Lung (tissue), 12 donors: ENCODE measurements around the gene APOBEC3A. TPM values are rescaled to one million over a fixed set of nuclear protein-coding genes. Genes with fewer than 3 reads are reported as not detected.

Source experiments
- ATAC-seq: fragments of 200-7000 bp; cut with Tn5 transposase; one replicate; pipeline ENCODE4 v1.9.1; 2020; ENCODE audit warnings: moderate number of reproducible peaks; ENCODE audit not compliant: insufficient read depth, low FRiP score
- DNase-seq, 3 donors: peaks; one replicate each; pipeline ENCODE4 v3.0.0-alpha.2; 2013 to 2017
- H3K27ac ChIP-seq, 2 donors: one replicate each; pipeline ENCODE4 v1.5.1; 2013; ENCODE audit warnings: mild to moderate bottlenecking in 2 of 2, moderate library complexity in 2 of 2, control low read depth in 1 of 2, inconsistent platforms in 1 of 2, low read depth in 1 of 2, low read length in 1 of 2
- H3K27me3 ChIP-seq, 3 donors: one replicate each; pipeline ENCODE4 v1.5.1; 2013; ENCODE audit warnings: low read length in 2 of 3; ENCODE audit not compliant: control insufficient read depth in 3 of 3, insufficient read depth in 3 of 3
- H3K36me3 ChIP-seq, 4 donors: one replicate each; pipeline ENCODE4 v1.5.1; 2013; ENCODE audit warnings: low read length in 4 of 4, mild to moderate bottlenecking in 1 of 4, moderate library complexity in 1 of 4; ENCODE audit not compliant: control insufficient read depth in 4 of 4, insufficient read depth in 4 of 4
- H3K4me1 ChIP-seq, 5 donors: one replicate each; pipeline ENCODE4 v1.5.1; 2013; ENCODE audit warnings: low read length in 5 of 5, mild to moderate bottlenecking in 2 of 5, moderate library complexity in 1 of 5; ENCODE audit not compliant: control insufficient read depth in 5 of 5, insufficient read depth in 5 of 5
- H3K4me3 ChIP-seq: one replicate; pipeline ENCODE4 v1.5.1; 2013; ENCODE audit warnings: mild to moderate bottlenecking, control low read depth, moderate library complexity
- H3K9ac ChIP-seq, 2 donors: one replicate each; pipeline ENCODE4 v1.5.1; 2013; ENCODE audit warnings: low read length in 2 of 2, control low read depth in 1 of 2; ENCODE audit not compliant: insufficient read depth in 1 of 2
- H3K9me3 ChIP-seq, 4 donors: one replicate each; pipeline ENCODE4 v1.5.1; 2013; ENCODE audit warnings: low read length in 3 of 4, mild to moderate bottlenecking in 1 of 4, moderate library complexity in 1 of 4; ENCODE audit not compliant: control insufficient read depth in 4 of 4, insufficient read depth in 3 of 4
- CTCF ChIP-seq: IDR thresholded peaks from 2 replicates; pipeline ENCODE4 v1.5.1; 2012; ENCODE audit warnings: mild to moderate bottlenecking; ENCODE audit errors: control extremely low read depth, extremely low read depth
- WGBS, 2 donors: extraction: QIAGEN DNeasy Blood & Tissue Kit; methylation state at CpG; one replicate each; pipeline ENCODE4 v1.1.7; 2013; 5-methylcytosine and 5-hydroxymethylcytosine counted together
- polyA plus RNA-seq, 2 donors: library from polyadenylated mRNA; stranded (reverse); fragments of 200-250 nt; gene quantifications; one replicate each; pipeline ENCODE4 v1.2.1, GENCODE V29; 2013
- total RNA-seq, 2 donors: library from RNA; depleted of rRNA in 1 of 2; stranded (reverse); fragments of >200 nt in 1 of 2; gene quantifications; one replicate each; pipeline ENCODE4 v1.2.1, GENCODE V29; 2014 to 2021
- donor health status: control.
- donor health status: control.
- donor health status: Bipolar disorder and iron deficiency.
- donor health status: healthy.
- donor health status: DM: yes; HTN: yes; CAD: no.

The APOBEC3A gene
- total and polyA plus RNA-seq, 4 donors, result 1.1 to 68.3 (median 9.1) TPM

- no peak for DNase-seq
- Histone ChIP-seq H3K4me3 (no peak overlapping the region), H3K4me1 (no peaks in the 10 kb centered on the region), H3K27ac (no peak overlapping the region), H3K27me3 (no peaks in the 10 kb centered on the region), H3K36me3 (no peaks in the 10 kb centered on the region), H3K9ac (no peak overlapping the region), H3K9me3 (no peaks in the 10 kb centered on the region)
- no peak for TF ChIP-seq CTCF
- WGBS, 2 donors, result 91 to 96% methylated on average over 8 of the region's 8 CpGs
- ATAC-seq, result no peak
Observed at GRCh38 chr22:38946771-38947170, 10.6 kb upstream of the APOBEC3A start.

- DNase-seq (no peak), ATAC-seq (no peak)
- no peak for TF ChIP-seq CTCF
- no peaks in the 10 kb centered on the region for H3K4me1 ChIP-seq
- no peaks in the 10 kb centered on the region for H3K27me3 ChIP-seq
- no peak overlapping the region for H3K4me3 ChIP-seq
- no peak overlapping the region for H3K9ac ChIP-seq
- no peaks in the 10 kb centered on the region for H3K9me3 ChIP-seq
- H3K27ac ChIP-seq, result no peak overlapping the region
- 77 to 78% methylated on average over 14 of the region's 14 CpGs for WGBS, 2 donors
- no peaks in the 10 kb centered on the region for H3K36me3 ChIP-seq
Observed at GRCh38 chr22:38947321-38948140, 9.9 kb upstream of the APOBEC3A start.

GRCh38 chr22:38948181-38948940 is 9.0 kb upstream of the APOBEC3A start:
- ATAC-seq (no peak), DNase-seq (no peak)
- Histone ChIP-seq H3K9me3 (no peaks in the 10 kb centered on the region), H3K36me3 (no peaks in the 10 kb centered on the region), H3K9ac (no peak overlapping the region), H3K27ac (no peak overlapping the region), H3K27me3 (no peaks in the 10 kb centered on the region), H3K4me1 (no peaks in the 10 kb centered on the region), H3K4me3 (no peak overlapping the region)
- TF ChIP-seq CTCF, result no peak
- 91 to 92% methylated on average over 7 of the region's 7 CpGs for WGBS, 2 donors
